HG03432 (cell line): ENCODE measurements around the gene MLF2.
"Not testable (repeated sequence)": the region's sequence is repeated elsewhere in the genome, so short reads cannot be mapped to it uniquely, and the experiment has no call there.

ENCODE experiments used
- ATAC-seq: cut with Tn5 transposase; IDR thresholded peaks from one replicate; pipeline ENCODE4 v1.9.1; 2021; ENCODE audit warnings: mild to moderate bottlenecking, moderate library complexity; ENCODE audit not compliant: unreplicated experiment

The MLF2 gene

DNA sequence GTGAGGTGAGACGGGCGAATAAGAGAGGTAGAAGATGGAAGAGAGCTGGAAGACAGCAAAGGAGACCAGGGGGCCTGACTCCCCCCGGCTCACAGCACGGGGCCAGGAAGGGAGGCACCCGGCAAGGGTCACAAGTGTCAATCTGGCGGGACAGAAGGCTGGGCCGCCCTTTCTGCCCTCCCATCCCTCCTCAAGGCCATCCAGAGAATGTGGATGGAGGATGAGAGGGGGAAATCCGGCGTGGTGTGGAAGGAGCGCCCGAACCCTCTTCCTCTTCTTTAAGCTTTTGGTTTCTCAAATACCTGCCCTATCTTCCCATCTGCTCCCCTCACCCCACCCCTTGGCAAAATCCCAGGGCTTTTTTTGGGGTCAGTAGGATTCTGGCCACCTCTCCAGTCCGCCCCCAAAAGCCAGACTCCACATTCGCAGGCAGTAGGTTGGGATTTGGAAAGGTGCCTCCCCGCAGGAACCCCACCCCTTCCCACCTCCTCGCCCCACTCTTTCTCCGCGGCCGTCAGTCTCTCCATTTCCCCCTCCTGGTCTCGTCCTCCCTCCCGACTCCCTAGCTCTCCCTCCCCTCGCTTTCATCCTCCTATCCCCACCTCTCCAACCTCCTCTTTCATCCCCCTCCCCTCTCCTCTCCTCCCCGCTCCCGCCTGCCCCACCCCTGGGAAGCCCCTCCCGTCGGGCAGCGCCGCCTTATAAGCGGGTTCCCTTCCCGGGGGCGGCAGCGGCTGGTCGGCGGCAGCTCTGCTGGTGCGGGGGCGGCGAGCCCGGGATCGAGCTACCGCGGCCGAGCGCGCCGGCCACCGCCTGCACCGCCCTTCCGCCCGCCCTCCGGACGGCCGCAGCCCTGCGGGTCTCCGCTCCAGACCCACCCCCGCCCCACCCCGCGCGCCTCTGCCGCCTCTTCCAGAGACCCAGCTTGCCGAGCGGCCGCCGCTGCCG, 13.0 kb upstream of the MLF2 start, which contains the start of gene PTMS:
PTMS (plus strand) TSS at position 730 of the 948 bp plus-strand sequence. CDS start 343 bp downstream, outside the sequence.
- ATAC-seq = peak; percentile 10

DNA sequence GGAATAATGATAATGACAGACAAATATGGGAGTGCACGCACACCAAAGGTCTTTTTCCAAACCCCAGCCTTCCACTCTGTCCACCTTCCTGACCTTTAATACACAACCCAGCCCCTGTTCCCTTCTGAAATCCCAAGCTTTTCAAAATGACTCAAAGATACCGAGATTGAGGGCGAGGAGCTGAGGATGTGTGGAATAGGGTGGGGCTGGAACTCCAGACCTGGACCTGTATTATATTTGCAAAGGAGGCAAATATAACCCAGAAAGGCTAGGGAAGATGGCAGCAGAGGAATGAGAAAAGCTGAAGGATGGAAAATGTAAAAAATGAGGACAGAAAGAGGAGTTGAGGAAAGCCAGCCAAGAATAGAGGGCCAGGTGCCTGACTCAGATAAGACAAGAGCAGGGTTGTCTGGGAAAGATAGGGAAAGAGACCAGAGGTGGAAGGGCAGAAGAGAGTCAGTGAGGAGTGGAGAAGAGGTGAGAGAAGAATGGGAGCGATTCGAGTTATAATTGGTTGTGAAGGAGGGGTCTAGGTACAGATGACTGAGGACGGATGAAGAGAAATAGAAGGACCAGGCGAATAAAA, 12.2 kb upstream of the MLF2 start:
- ATAC-seq = no peak

GRCh38 chr12:6764011-6764828, 11.3 kb upstream of the MLF2 start:
- ATAC-seq = peak; percentile 75

DNA sequence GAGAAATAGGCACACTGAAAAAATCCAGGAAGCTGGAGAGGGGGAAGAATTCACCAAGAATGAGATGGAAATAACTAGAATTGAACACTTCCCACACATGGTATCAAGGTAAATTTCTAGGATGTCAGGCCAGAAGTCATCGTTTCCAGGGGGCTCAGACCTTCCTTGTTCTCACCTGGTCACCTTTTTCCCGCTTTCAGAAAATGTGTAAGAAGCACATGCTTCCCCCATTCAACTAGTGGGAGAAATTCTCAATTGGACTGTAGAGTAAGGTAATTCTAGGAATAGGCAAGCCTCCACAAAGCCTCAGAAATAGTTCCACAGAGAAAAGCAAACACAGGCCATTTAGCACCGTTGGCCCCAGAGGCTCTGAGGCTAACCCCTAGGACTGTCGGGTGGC, 10.4 kb upstream of the MLF2 start:
- ATAC-seq = no peak

DNA sequence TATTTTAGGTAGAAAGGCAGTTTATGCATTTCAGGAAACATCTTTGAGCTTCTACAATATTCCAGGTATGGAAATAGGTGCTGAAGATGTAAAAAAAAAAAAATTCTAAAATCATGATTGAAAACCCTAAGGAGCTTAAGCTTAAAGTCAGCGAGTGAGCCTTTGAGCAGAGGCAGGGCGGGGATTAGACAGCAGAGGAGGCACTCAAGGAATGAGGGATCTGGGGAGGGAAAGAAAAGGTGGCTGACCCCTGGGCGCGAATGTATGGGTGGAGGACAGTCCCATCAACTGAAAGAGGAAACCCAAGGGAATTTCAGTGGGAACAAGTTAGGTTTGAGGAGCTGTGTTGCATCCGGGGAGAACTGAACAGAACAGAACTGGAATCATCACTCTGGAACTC, 6.8 kb upstream of the MLF2 start:
- ATAC-seq = no peak

DNA sequence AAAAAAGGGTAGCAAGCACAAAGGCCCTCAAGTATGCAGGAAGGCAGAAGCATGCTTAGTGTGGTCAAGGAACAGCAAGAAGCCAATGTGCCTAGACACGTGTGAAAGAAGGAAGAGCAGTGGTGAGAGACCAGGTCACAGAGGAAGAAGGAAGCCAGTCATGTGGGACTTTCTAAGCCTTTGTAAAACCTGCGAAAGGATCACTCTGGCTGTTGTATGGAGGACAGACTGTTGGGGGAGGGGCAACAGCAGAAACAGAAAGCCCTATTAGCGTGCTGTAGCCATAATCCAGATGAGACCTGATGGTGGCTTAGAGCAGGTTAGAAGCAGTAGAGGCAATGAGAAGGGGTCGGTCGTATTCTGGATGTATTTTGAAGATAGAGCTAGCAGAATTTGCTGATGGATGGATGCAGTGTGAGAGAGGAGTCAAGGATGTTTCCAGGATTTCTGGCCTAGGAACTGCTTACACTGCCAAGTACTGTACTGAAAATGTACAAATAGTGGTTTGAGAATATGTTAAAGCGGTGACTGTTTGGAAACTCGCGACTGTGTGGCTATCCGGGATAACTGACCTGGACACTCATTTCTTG, 5.7 kb upstream of the MLF2 start:
- no peak for ATAC-seq

- ATAC-seq = no peak
These were observed 4.2 kb upstream of the MLF2 start for GRCh38 chr12:6757028-6757690.

- ATAC-seq = no peak
These were observed 1.5 kb upstream of the MLF2 start for GRCh38 chr12:6754411-6754810.

- no peak for ATAC-seq
These were observed 923 bp upstream of the MLF2 start for GRCh38 chr12:6753772-6754356.

GRCh38 chr12:6752167-6752920, 597 bp downstream of the MLF2 start:
- ATAC-seq = no peak

- no peak for ATAC-seq
These were observed 1.2 kb downstream of the MLF2 start for GRCh38 chr12:6751767-6752166.

GRCh38 chr12:6750506-6750905, 2.4 kb downstream of the MLF2 start:
- no peak for ATAC-seq

- ATAC-seq = no peak
These were observed 4.2 kb downstream of the MLF2 start for GRCh38 chr12:6748761-6749160.

DNA sequence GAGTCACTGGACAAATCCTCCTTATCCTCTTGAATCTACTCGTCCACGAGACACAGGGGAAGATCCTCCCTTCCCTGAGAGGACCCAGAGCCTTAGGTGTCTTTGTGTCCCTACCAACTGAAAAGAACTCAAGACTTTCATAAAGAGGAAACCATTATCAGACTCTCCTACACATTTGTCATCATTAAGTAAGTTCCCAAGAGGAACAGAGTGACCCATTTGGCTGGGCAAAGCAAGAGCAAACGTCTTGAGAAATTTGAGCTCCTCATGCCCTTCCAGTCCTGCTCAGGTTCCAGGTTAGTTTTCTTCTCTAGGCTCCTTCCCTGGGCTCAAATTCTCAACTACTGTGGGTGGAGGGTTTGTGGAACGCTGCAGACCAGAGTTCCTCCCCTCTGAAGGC, 5.7 kb downstream of the MLF2 start:
- ATAC-seq = no peak

DNA sequence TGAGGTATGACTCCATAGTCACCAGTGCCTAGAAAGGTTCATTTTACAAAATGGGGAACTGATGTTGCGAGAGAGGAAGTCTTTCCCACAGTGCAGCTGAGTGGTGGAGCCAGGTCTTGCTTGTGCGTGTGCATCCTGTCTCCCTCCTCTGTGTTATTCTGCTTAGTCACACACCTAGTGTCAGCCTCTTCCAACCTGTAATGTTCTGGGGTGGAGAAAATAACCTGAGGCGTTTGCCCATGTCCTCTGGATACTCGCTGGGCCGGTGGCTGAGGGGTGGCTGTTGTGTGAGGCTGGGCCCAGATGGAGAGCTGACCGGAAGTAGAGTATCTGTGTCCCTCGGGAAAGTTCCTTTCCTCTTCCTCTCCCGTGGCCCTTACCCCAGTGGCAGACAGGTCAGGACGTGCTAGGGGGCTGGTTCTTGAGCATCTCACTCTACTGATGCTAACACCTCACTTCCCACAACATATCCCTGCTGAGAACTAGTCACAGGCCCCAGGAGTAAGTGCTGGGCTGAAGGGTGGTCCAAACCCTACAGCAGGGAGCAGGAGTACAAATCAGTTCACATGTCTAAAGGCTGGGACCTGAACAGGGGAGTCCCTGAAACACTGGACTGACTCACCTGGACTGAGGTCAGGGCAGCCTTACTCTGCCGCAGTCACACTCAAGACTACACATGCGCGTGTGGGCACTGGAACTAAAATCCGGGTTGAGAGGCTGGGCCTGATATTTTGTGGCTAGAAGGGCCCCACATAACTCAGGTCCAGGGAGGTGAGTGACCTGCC, 7.0 kb downstream of the MLF2 start:
- no peak for ATAC-seq

- ATAC-seq = not testable (repeated sequence)
These were observed 9.6 kb downstream of the MLF2 start for GRCh38 chr12:6743300-6743699.

GRCh38 chr12:6742834-6743233, 10.1 kb downstream of the MLF2 start:
- no peak for ATAC-seq

- not testable (repeated sequence) for ATAC-seq
These were observed 10.9 kb downstream of the MLF2 start for GRCh38 chr12:6742080-6742479.

- ATAC-seq = no peak
These were observed 16.2 kb downstream of the MLF2 start for GRCh38 chr12:6736754-6737153.
